GM19351 (cell line): ENCODE measurements around the gene CDH8.

Experiments used
- ATAC-seq: cut with Tn5 transposase; IDR thresholded peaks from one replicate; pipeline ENCODE4 v1.9.1; 2021; ENCODE audit warnings: mild to moderate bottlenecking, moderate library complexity; ENCODE audit not compliant: unreplicated experiment

The CDH8 gene

GRCh38 chr16:62033065-62033464 is 3.2 kb downstream of the CDH8 start:
- ATAC-seq: no peak

- no peak for ATAC-seq
Measured at GRCh38 chr16:62029947-62030346, 6.3 kb downstream of the CDH8 start.

GRCh38 chr16:62022688-62023087 is 13.6 kb downstream of the CDH8 start:
- ATAC-seq: no peak

- no peak for ATAC-seq
Measured at GRCh38 chr16:62021161-62021581, 15.1 kb downstream of the CDH8 start.

GRCh38 chr16:62020681-62021080 is 15.6 kb downstream of the CDH8 start:
- no peak for ATAC-seq

- ATAC-seq: no peak
Measured at GRCh38 chr16:62019851-62020250, 16.4 kb downstream of the CDH8 start.

- ATAC-seq: no peak
Measured at GRCh38 chr16:62018301-62019060, 17.8 kb downstream of the CDH8 start.

- no peak for ATAC-seq
Measured at GRCh38 chr16:62014319-62014923, 21.8 kb downstream of the CDH8 start.

- no peak for ATAC-seq
Measured at GRCh38 chr16:62010186-62010585, 26.1 kb downstream of the CDH8 start.

- ATAC-seq: no peak
Measured at GRCh38 chr16:61998460-61998859, 37.8 kb downstream of the CDH8 start.

- no peak for ATAC-seq
Measured at GRCh38 chr16:61993108-61993507, 43.1 kb downstream of the CDH8 start.

- no peak for ATAC-seq
Measured at GRCh38 chr16:61987474-61988012, 48.7 kb downstream of the CDH8 start.

GRCh38 chr16:61969077-61969382 is 67.2 kb downstream of the CDH8 start:
- ATAC-seq: no peak

GRCh38 chr16:61968242-61969076 is 67.8 kb downstream of the CDH8 start:
- ATAC-seq: no peak

- no peak for ATAC-seq
Measured at GRCh38 chr16:61957075-61957855, 79.0 kb downstream of the CDH8 start.

GRCh38 chr16:61952841-61953240 is 83.4 kb downstream of the CDH8 start:
- ATAC-seq: no peak

- no peak for ATAC-seq
Measured at GRCh38 chr16:61948414-61948813, 87.8 kb downstream of the CDH8 start.

GRCh38 chr16:61946019-61946418 is 90.2 kb downstream of the CDH8 start:
- ATAC-seq: no peak

GRCh38 chr16:61945511-61945910 is 90.7 kb downstream of the CDH8 start:
- no peak for ATAC-seq

- ATAC-seq: no peak
Measured at GRCh38 chr16:61944004-61944403, 92.2 kb downstream of the CDH8 start.

GRCh38 chr16:61940611-61941010 is 95.6 kb downstream of the CDH8 start:
- no peak for ATAC-seq
